Measurements from ENCODE around the gene ELF5.

Gene ELF5

GRCh38 chr11:34493468-34493867, 20.1 kb downstream of the ELF5 start:
- Histone ChIP-seq H3K27me3 (ENCODE audit: insufficient read depth, insufficient read length) (no peaks in the 10 kb centered on the region), H3K36me3 (ENCODE audit: insufficient read depth, insufficient read length, low read length) (no peaks in the 10 kb centered on the region), H3K4me3 (ENCODE audit: insufficient read length, low read depth) (no peak overlapping the region), H3K9me3 (ENCODE audit: insufficient read depth, low read length) (no peaks in the 10 kb centered on the region), H3K4me1 (ENCODE audit: insufficient read depth, insufficient read length) (no peaks in the 10 kb centered on the region), H3K9ac (ENCODE audit: insufficient read length, low read depth) (no peak overlapping the region)
- DNase-seq (ENCODE audit: low read depth, low spot score), result no peak
- TF ChIP-seq SUZ12 (IDR thresholded peaks at IDR 0.05; ENCODE audit: extremely low read depth, insufficient read depth, insufficient read length) (no peak), YY1 (IDR thresholded peaks at IDR 0.05; ENCODE audit: insufficient read depth, insufficient read length) (no peak), ZNF274 (IDR thresholded peaks at IDR 0.05; ENCODE audit: low read depth, low read length) (no peak)

- Histone ChIP-seq H3K4me3 (ENCODE audit: insufficient read length, low read depth) (no peak overlapping the region), H3K4me1 (ENCODE audit: insufficient read depth, insufficient read length) (no peaks in the 10 kb centered on the region), H3K36me3 (ENCODE audit: insufficient read depth, insufficient read length, low read length) (no peaks in the 10 kb centered on the region), H3K9me3 (ENCODE audit: insufficient read depth, low read length) (no peaks in the 10 kb centered on the region), H3K9ac (ENCODE audit: insufficient read length, low read depth) (no peak overlapping the region), H3K27me3 (ENCODE audit: insufficient read depth, insufficient read length) (no peaks in the 10 kb centered on the region)
- peak; percentile 43 for DNase-seq (ENCODE audit: low read depth, low spot score)
- TF ChIP-seq YY1 (IDR thresholded peaks at IDR 0.05; ENCODE audit: insufficient read depth, insufficient read length), result no peak
Measured at GRCh38 chr11:34492806-34493414, 20.7 kb downstream of the ELF5 start.

- DNase-seq (ENCODE audit: low read depth, low spot score), result peak; percentile 8
- no peak overlapping the region for H3K4me3 ChIP-seq (ENCODE audit: insufficient read length, low read depth)
- no peaks in the 10 kb centered on the region for H3K36me3 ChIP-seq (ENCODE audit: insufficient read depth, insufficient read length, low read length)
- H3K4me1 ChIP-seq (ENCODE audit: insufficient read depth, insufficient read length), result no peaks in the 10 kb centered on the region
- no peaks in the 10 kb centered on the region for H3K27me3 ChIP-seq (ENCODE audit: insufficient read depth, insufficient read length)
- no peak overlapping the region for H3K9ac ChIP-seq (ENCODE audit: insufficient read length, low read depth)
- no peaks in the 10 kb centered on the region for H3K9me3 ChIP-seq (ENCODE audit: insufficient read depth, low read length)
- no peak for TF ChIP-seq SUZ12 (IDR thresholded peaks at IDR 0.05; ENCODE audit: extremely low read depth, insufficient read depth, insufficient read length)
- TF ChIP-seq YY1 (IDR thresholded peaks at IDR 0.05; ENCODE audit: insufficient read depth, insufficient read length), result no peak
- TF ChIP-seq ZNF274 (IDR thresholded peaks at IDR 0.05; ENCODE audit: low read depth, low read length), result no peak
Measured at GRCh38 chr11:34490304-34490703, 23.3 kb downstream of the ELF5 start.

- no peaks in the 10 kb centered on the region for H3K27me3 ChIP-seq (ENCODE audit: insufficient read depth, insufficient read length)
- H3K36me3 ChIP-seq (ENCODE audit: insufficient read depth, insufficient read length, low read length), result no peaks in the 10 kb centered on the region
- DNase-seq (ENCODE audit: low read depth, low spot score), result no peak
- H3K4me1 ChIP-seq (ENCODE audit: insufficient read depth, insufficient read length), result no peaks in the 10 kb centered on the region
- H3K9me3 ChIP-seq (ENCODE audit: insufficient read depth, low read length), result no peaks in the 10 kb centered on the region
- H3K4me3 ChIP-seq (ENCODE audit: insufficient read length, low read depth), result no peak overlapping the region
- no peak overlapping the region for H3K9ac ChIP-seq (ENCODE audit: insufficient read length, low read depth)
- no peak for TF ChIP-seq ZNF274 (IDR thresholded peaks at IDR 0.05; ENCODE audit: low read depth, low read length)
- no peak for TF ChIP-seq SUZ12 (IDR thresholded peaks at IDR 0.05; ENCODE audit: extremely low read depth, insufficient read depth, insufficient read length)
- TF ChIP-seq YY1 (IDR thresholded peaks at IDR 0.05; ENCODE audit: insufficient read depth, insufficient read length), result no peak
Measured at GRCh38 chr11:34488855-34489557, 24.6 kb downstream of the ELF5 start.

GRCh38 chr11:34487430-34487829, 26.2 kb downstream of the ELF5 start:
- Histone ChIP-seq H3K36me3 (ENCODE audit: insufficient read depth, insufficient read length, low read length) (no peaks in the 10 kb centered on the region), H3K27me3 (ENCODE audit: insufficient read depth, insufficient read length) (no peaks in the 10 kb centered on the region), H3K9ac (ENCODE audit: insufficient read length, low read depth) (no peak overlapping the region), H3K4me1 (ENCODE audit: insufficient read depth, insufficient read length) (no peaks in the 10 kb centered on the region), H3K9me3 (ENCODE audit: insufficient read depth, low read length) (no peaks in the 10 kb centered on the region), H3K4me3 (ENCODE audit: insufficient read length, low read depth) (no peak overlapping the region)
- no peak for DNase-seq (ENCODE audit: low read depth, low spot score)
- TF ChIP-seq YY1 (IDR thresholded peaks at IDR 0.05; ENCODE audit: insufficient read depth, insufficient read length) (no peak), SUZ12 (IDR thresholded peaks at IDR 0.05; ENCODE audit: extremely low read depth, insufficient read depth, insufficient read length) (no peak), ZNF274 (IDR thresholded peaks at IDR 0.05; ENCODE audit: low read depth, low read length) (no peak)

- DNase-seq (ENCODE audit: low read depth, low spot score), result no peak
- no peak for TF ChIP-seq YY1 (IDR thresholded peaks at IDR 0.05; ENCODE audit: insufficient read depth, insufficient read length)
- TF ChIP-seq SUZ12 (IDR thresholded peaks at IDR 0.05; ENCODE audit: extremely low read depth, insufficient read depth, insufficient read length), result no peak
- no peak for TF ChIP-seq ZNF274 (IDR thresholded peaks at IDR 0.05; ENCODE audit: low read depth, low read length)
- H3K27me3 ChIP-seq (ENCODE audit: insufficient read depth, insufficient read length), result no peaks in the 10 kb centered on the region
Measured at GRCh38 chr11:34483106-34483874, 30.3 kb downstream of the ELF5 start.

GRCh38 chr11:34481307-34481706, 32.3 kb downstream of the ELF5 start:
- H3K4me1 ChIP-seq (ENCODE audit: insufficient read depth, insufficient read length), result no peaks in the 10 kb centered on the region
- H3K36me3 ChIP-seq (ENCODE audit: insufficient read depth, insufficient read length, low read length), result no peaks in the 10 kb centered on the region
- no peak overlapping the region for H3K4me3 ChIP-seq (ENCODE audit: insufficient read length, low read depth)
- H3K9me3 ChIP-seq (ENCODE audit: insufficient read depth, low read length), result no peaks in the 10 kb centered on the region
- no peaks in the 10 kb centered on the region for H3K27me3 ChIP-seq (ENCODE audit: insufficient read depth, insufficient read length)
- no peak overlapping the region for H3K9ac ChIP-seq (ENCODE audit: insufficient read length, low read depth)
- TF ChIP-seq ZNF274 (IDR thresholded peaks at IDR 0.05; ENCODE audit: low read depth, low read length) (no peak), YY1 (IDR thresholded peaks at IDR 0.05; ENCODE audit: insufficient read depth, insufficient read length) (no peak), SUZ12 (IDR thresholded peaks at IDR 0.05; ENCODE audit: extremely low read depth, insufficient read depth, insufficient read length) (no peak)
- no peak for DNase-seq (ENCODE audit: low read depth, low spot score)

More at GRCh38 chr11:34483106-34483874, 30.3 kb downstream of the ELF5 start:
- H3K4me3 ChIP-seq (ENCODE audit: insufficient read length, low read depth), result no peak overlapping the region
- no peaks in the 10 kb centered on the region for H3K9me3 ChIP-seq (ENCODE audit: insufficient read depth, low read length)
- no peaks in the 10 kb centered on the region for H3K36me3 ChIP-seq (ENCODE audit: insufficient read depth, insufficient read length, low read length)
- H3K9ac ChIP-seq (ENCODE audit: insufficient read length, low read depth), result no peak overlapping the region
- H3K4me1 ChIP-seq (ENCODE audit: insufficient read depth, insufficient read length), result no peaks in the 10 kb centered on the region

Data from NT2/D1 (cell line).